Activated naive CD8-positive, alpha-beta T cell treated with anti-CD3 and anti-CD28 coated beads, Interleukin-2, amount 10 ng/mL, durations not matched to agents 7 days and 5 days (primary cell): ENCODE results near the gene SLC38A4. TPM values are rescaled to one million over a fixed set of nuclear protein-coding genes. Genes with fewer than 3 reads are reported as not detected.

ENCODE experiments used
- ATAC-seq: fragments of 150-1000 bp; cut with Tn5 transposase; one replicate; pipeline ENCODE4 v1.10.0; 2021; ENCODE audit warnings: low read depth, moderate library complexity
- POLR2A ChIA-PET: fragments of 350-600 bp; sonication (Branson Sonifier 250); formaldehyde crosslinking; loops from one replicate; lab custom pipeline; 2021; ENCODE audit warnings: antibody characterized with exemption; lab: Charles Lee
- DNase-seq: peaks from one replicate; pipeline ENCODE4 v3.0.0; 2021
- H3K27ac Mint-ChIP-seq: one replicate; pipeline ENCODE4 v1.8.0; 2022; ENCODE audit warnings: mild to moderate bottlenecking, mixed read lengths
- H3K27me3 Mint-ChIP-seq: one replicate; pipeline ENCODE4 v1.8.0; 2022; ENCODE audit warnings: mild to moderate bottlenecking, moderate library complexity, mixed read lengths
- H3K36me3 Mint-ChIP-seq: one replicate; pipeline ENCODE4 v1.8.0; 2021; ENCODE audit warnings: mild to moderate bottlenecking, mixed read lengths
- H3K4me1 Mint-ChIP-seq: one replicate; pipeline ENCODE4 v1.8.0; 2021; ENCODE audit warnings: mixed read lengths
- H3K4me3 Mint-ChIP-seq: one replicate; pipeline ENCODE4 v1.8.0; 2022; ENCODE audit warnings: mild to moderate bottlenecking, moderate library complexity, mixed read lengths
- H3K9me3 Mint-ChIP-seq: one replicate; pipeline ENCODE4 v1.8.0; 2021; ENCODE audit warnings: mixed read lengths
- total RNA-seq, 2 experiments: library from RNA; stranded (reverse); gene quantifications; one replicate each; pipeline ENCODE4 v1.2.3, GENCODE V29; 2021

Gene SLC38A4
- total RNA-seq, 2 experiments from 2014 or later, result not detected

- no peaks in the 10 kb centered on the region for H3K4me1 Mint-ChIP-seq
- no peak for ATAC-seq
- H3K36me3 Mint-ChIP-seq, result no peaks in the 10 kb centered on the region
- no peak overlapping the region for H3K27ac Mint-ChIP-seq
- POLR2A ChIA-PET, result no interaction called here
- peaks cover 2% of the 10 kb centered on the region for H3K27me3 Mint-ChIP-seq
- H3K9me3 Mint-ChIP-seq, result no peaks in the 10 kb centered on the region
- H3K4me3 Mint-ChIP-seq, result no peak overlapping the region
- no peak for DNase-seq
Observed at GRCh38 chr12:46779879-46780278, 45.9 kb downstream of the SLC38A4 start.

GRCh38 chr12:46779063-46779462 lies 46.7 kb downstream of the SLC38A4 start:
- Mint-ChIP-seq H3K4me3 (no peak overlapping the region), H3K27me3 (no peaks in the 10 kb centered on the region), H3K36me3 (no peaks in the 10 kb centered on the region), H3K4me1 (no peaks in the 10 kb centered on the region), H3K27ac (no peak overlapping the region), H3K9me3 (no peaks in the 10 kb centered on the region)
- DNase-seq (no peak), ATAC-seq (no peak)
- POLR2A ChIA-PET, result no interaction called here

- Mint-ChIP-seq H3K27ac (no peak overlapping the region), H3K27me3 (no peaks in the 10 kb centered on the region), H3K4me1 (no peaks in the 10 kb centered on the region), H3K9me3 (no peaks in the 10 kb centered on the region), H3K4me3 (no peak overlapping the region), H3K36me3 (no peaks in the 10 kb centered on the region)
- ATAC-seq (no peak), DNase-seq (no peak)
- POLR2A ChIA-PET, result no interaction called here
Observed at GRCh38 chr12:46778415-46778814, 47.4 kb downstream of the SLC38A4 start.

- POLR2A ChIA-PET, result no interaction called here
- Mint-ChIP-seq H3K27ac (no peak overlapping the region), H3K4me3 (no peak overlapping the region), H3K36me3 (no peaks in the 10 kb centered on the region), H3K27me3 (no peaks in the 10 kb centered on the region), H3K9me3 (no peaks in the 10 kb centered on the region), H3K4me1 (no peaks in the 10 kb centered on the region)
- DNase-seq (no peak), ATAC-seq (no peak)
Observed at GRCh38 chr12:46777587-46777986, 48.2 kb downstream of the SLC38A4 start.

GRCh38 chr12:46775796-46776195 lies 50.0 kb downstream of the SLC38A4 start:
- H3K36me3 Mint-ChIP-seq, result no peaks in the 10 kb centered on the region
- no peaks in the 10 kb centered on the region for H3K4me1 Mint-ChIP-seq
- DNase-seq, result no peak
- POLR2A ChIA-PET, result no interaction called here
- H3K4me3 Mint-ChIP-seq, result no peak overlapping the region
- H3K27ac Mint-ChIP-seq, result no peak overlapping the region
- H3K9me3 Mint-ChIP-seq, result no peaks in the 10 kb centered on the region
- peaks cover 4% of the 10 kb centered on the region for H3K27me3 Mint-ChIP-seq
- no peak for ATAC-seq

GRCh38 chr12:46774322-46774633 lies 51.5 kb downstream of the SLC38A4 start:
- no peaks in the 10 kb centered on the region for H3K9me3 Mint-ChIP-seq
- peaks cover 4% of the 10 kb centered on the region for H3K27me3 Mint-ChIP-seq
- ATAC-seq (no peak), DNase-seq (no peak)
- H3K36me3 Mint-ChIP-seq, result no peaks in the 10 kb centered on the region
- no peak overlapping the region for H3K4me3 Mint-ChIP-seq
- no peaks in the 10 kb centered on the region for H3K4me1 Mint-ChIP-seq
- POLR2A ChIA-PET, result no interaction called here
- no peak overlapping the region for H3K27ac Mint-ChIP-seq

GRCh38 chr12:46773586-46774321 lies 52.0 kb downstream of the SLC38A4 start:
- Mint-ChIP-seq H3K4me1 (no peaks in the 10 kb centered on the region), H3K27me3 (peaks cover 4% of the 10 kb centered on the region), H3K36me3 (no peaks in the 10 kb centered on the region), H3K27ac (no peak overlapping the region), H3K9me3 (no peaks in the 10 kb centered on the region), H3K4me3 (no peak overlapping the region)
- ATAC-seq (no peak), DNase-seq (no peak)
- POLR2A ChIA-PET, result no interaction called here

- no peak for DNase-seq
- Mint-ChIP-seq H3K9me3 (no peaks in the 10 kb centered on the region), H3K27me3 (peaks cover 4% of the 10 kb centered on the region), H3K4me3 (no peak overlapping the region), H3K4me1 (no peaks in the 10 kb centered on the region), H3K27ac (no peak overlapping the region), H3K36me3 (no peaks in the 10 kb centered on the region)
- no peak for ATAC-seq
- POLR2A ChIA-PET, result no interaction called here
Observed at GRCh38 chr12:46771268-46771827, 54.4 kb downstream of the SLC38A4 start.

GRCh38 chr12:46770501-46771183 lies 55.2 kb downstream of the SLC38A4 start:
- DNase-seq, result no peak
- Mint-ChIP-seq H3K36me3 (no peaks in the 10 kb centered on the region), H3K4me3 (no peak overlapping the region), H3K9me3 (no peaks in the 10 kb centered on the region), H3K27me3 (peaks cover 4% of the 10 kb centered on the region), H3K4me1 (no peaks in the 10 kb centered on the region), H3K27ac (no peak overlapping the region)
- POLR2A ChIA-PET, result no interaction called here
- no peak for ATAC-seq

- H3K36me3 Mint-ChIP-seq, result peaks cover 2% of the 10 kb centered on the region
- no peak for ATAC-seq
- no peak for DNase-seq
- H3K4me3 Mint-ChIP-seq, result no peak overlapping the region
- H3K9me3 Mint-ChIP-seq, result peaks cover 5% of the 10 kb centered on the region
- no peaks in the 10 kb centered on the region for H3K4me1 Mint-ChIP-seq
- POLR2A ChIA-PET, result no interaction called here
- H3K27me3 Mint-ChIP-seq, result no peaks in the 10 kb centered on the region
- H3K27ac Mint-ChIP-seq, result no peak overlapping the region
Observed at GRCh38 chr12:46764005-46764404, 61.8 kb downstream of the SLC38A4 start.

GRCh38 chr12:46763230-46763629 lies 62.6 kb downstream of the SLC38A4 start:
- POLR2A ChIA-PET, result no interaction called here

GRCh38 chr12:46754550-46754949 lies 71.2 kb downstream of the SLC38A4 start:
- Mint-ChIP-seq H3K27ac (no peak overlapping the region), H3K4me3 (no peak overlapping the region), H3K9me3 (peaks cover 13% of the 10 kb centered on the region), H3K36me3 (no peaks in the 10 kb centered on the region), H3K27me3 (no peaks in the 10 kb centered on the region), H3K4me1 (peaks cover 3% of the 10 kb centered on the region)
- no peak for DNase-seq
- ATAC-seq, result no peak
- POLR2A ChIA-PET, result no interaction called here

More at GRCh38 chr12:46763230-46763629, 62.6 kb downstream of the SLC38A4 start:
- no peak for DNase-seq
- Mint-ChIP-seq H3K9me3 (peaks cover 7% of the 10 kb centered on the region), H3K36me3 (peaks cover 2% of the 10 kb centered on the region), H3K4me1 (no peaks in the 10 kb centered on the region), H3K27me3 (no peaks in the 10 kb centered on the region), H3K27ac (no peak overlapping the region), H3K4me3 (no peak overlapping the region)
- no peak for ATAC-seq

- H3K4me1 Mint-ChIP-seq, result peaks cover 3% of the 10 kb centered on the region
- H3K27ac Mint-ChIP-seq, result no peak overlapping the region
- POLR2A ChIA-PET, result no interaction called here
- H3K27me3 Mint-ChIP-seq, result no peaks in the 10 kb centered on the region
- no peak overlapping the region for H3K4me3 Mint-ChIP-seq
- peaks cover 17% of the 10 kb centered on the region for H3K9me3 Mint-ChIP-seq
- H3K36me3 Mint-ChIP-seq, result no peaks in the 10 kb centered on the region
- ATAC-seq, result no peak
- no peak for DNase-seq
Observed at GRCh38 chr12:46752396-46752795, 73.4 kb downstream of the SLC38A4 start.

- DNase-seq (no peak), ATAC-seq (no peak)
- Mint-ChIP-seq H3K4me1 (peaks cover 3% of the 10 kb centered on the region), H3K9me3 (peaks cover 18% of the 10 kb centered on the region), H3K4me3 (no peak overlapping the region), H3K36me3 (no peaks in the 10 kb centered on the region), H3K27ac (no peak overlapping the region), H3K27me3 (no peaks in the 10 kb centered on the region)
- POLR2A ChIA-PET, result no interaction called here
Observed at GRCh38 chr12:46751173-46751572, 74.6 kb downstream of the SLC38A4 start.
